Endothelial cell of umbilical vein (primary cell): ENCODE results near the gene THSD4. TPM values are rescaled to one million over a fixed set of nuclear protein-coding genes. Genes with fewer than 3 reads are reported as not detected.

Experiments
- BruUV-seq: library from RNA; stranded (reverse); fragments of 400-500 nt; replicated peaks from 2 replicates; lab custom pipeline; 2021; lab: Mats Ljungman, UMichigan
- CTCF ChIA-PET: fragments of 300-600, 350-600 bp; sonication (Branson Sonifier 250); formaldehyde crosslinking; loops from one replicate; lab custom pipeline; 2021; ENCODE audit warnings: antibody characterized with exemption, inconsistent platforms; lab: Charles Lee
- POLR2A ChIA-PET: fragments of 300-600, 350-600 bp; sonication (Branson Sonifier 250); formaldehyde crosslinking; loops from one replicate; lab custom pipeline; 2021; ENCODE audit warnings: antibody characterized with exemption, inconsistent platforms; lab: Charles Lee
- DNase-seq: peaks from one replicate; pipeline ENCODE4 v3.0.0-alpha.2; 2011; ENCODE audit warnings: low read depth, low spot score
- FAIRE-seq: peaks from 2 replicates; lab custom pipeline; 2011; peaks lifted over from hg19 to GRCh38; lab: Jason Lieb, UNC
- H2AFZ ChIP-seq: 2 replicates; pipeline ENCODE4 v1.6.0; 2012; ENCODE audit warnings: low read depth, low read length, control low read depth, inconsistent platforms
- H3K27ac ChIP-seq: 2 replicates; pipeline ENCODE4 v1.5.1; 2011; ENCODE audit warnings: low read depth, mild to moderate bottlenecking, control low read depth, low read length, moderate library complexity; ENCODE audit not compliant: insufficient read depth
- H3K27me3 ChIP-seq, 2 experiments: 2 replicates each; pipeline versions ENCODE4 v1.6.0 to v1.6.1; 2011; ENCODE audit warnings: low read length in 2 of 2, mixed read lengths in 1 of 2; ENCODE audit not compliant: control insufficient read depth in 2 of 2, insufficient read depth in 2 of 2
- H3K36me3 ChIP-seq, 2 experiments: 2 replicates in 1 of 2; 3 replicates in 1 of 2; pipeline ENCODE4 v1.5.1; 2011; ENCODE audit warnings: low read length in 2 of 2, mild to moderate bottlenecking in 1 of 2, moderate library complexity in 1 of 2; ENCODE audit not compliant: control insufficient read depth in 2 of 2, insufficient read depth in 2 of 2; ENCODE audit errors: extremely low read depth in 1 of 2
- H3K4me1 ChIP-seq: 3 replicates; pipeline ENCODE4 v1.5.1; 2011; ENCODE audit warnings: mild to moderate bottlenecking, low read length; ENCODE audit not compliant: control insufficient read depth, insufficient read depth; ENCODE audit errors: extremely low read depth
- H3K4me2 ChIP-seq: 2 replicates; pipeline ENCODE4 v1.6.1; 2011; ENCODE audit warnings: low read length, control low read depth, mixed read lengths; ENCODE audit not compliant: insufficient read depth
- H3K4me3 ChIP-seq, 3 experiments: fragments of 200-600 bp in 1 of 3; sonication (generic), shearing (Covaris generic) in 1 of 3; replicated peaks in 1 of 3; 2 replicates each; pipeline ENCODE4 v1.5.1; 2011 to 2016; ENCODE audit warnings: control low read depth in 3 of 3, low read length in 3 of 3, mild to moderate bottlenecking in 2 of 3, inconsistent platforms in 1 of 3, low read depth in 1 of 3, moderate library complexity in 1 of 3; ENCODE audit not compliant: insufficient read depth in 1 of 3
- H3K79me2 ChIP-seq: 2 replicates; pipeline ENCODE4 v1.6.0; 2012; ENCODE audit warnings: low read length, inconsistent platforms; ENCODE audit not compliant: control insufficient read depth, insufficient read depth
- H3K9ac ChIP-seq: replicated peaks from 2 replicates; pipeline ENCODE3; 2011; ENCODE audit warnings: low read length, control low read depth; ENCODE audit not compliant: insufficient read depth; ENCODE audit errors: extremely low read depth
- H3K9me1 ChIP-seq: replicated peaks from 3 replicates; pipeline ENCODE4 v1.6.0; 2011; ENCODE audit warnings: mild to moderate bottlenecking, low read length; ENCODE audit not compliant: control insufficient read depth, insufficient read depth; ENCODE audit errors: extremely low read depth
- H3K9me3 ChIP-seq: replicated peaks from 2 replicates; pipeline ENCODE4 v1.5.1; 2012; ENCODE audit warnings: low read length, inconsistent platforms; ENCODE audit not compliant: control insufficient read depth, insufficient read depth
- H4K20me1 ChIP-seq: replicated peaks from 2 replicates; pipeline ENCODE3; 2011; ENCODE audit warnings: mild to moderate bottlenecking, low read length; ENCODE audit not compliant: control insufficient read depth, insufficient read depth; ENCODE audit errors: extremely low read depth
- CTCF ChIP-seq, 2 donors: IDR thresholded peaks; 1 replicate in 1 of 2; 2 replicates in 1 of 2; pipeline ENCODE4 v1.5.1; 2011; ENCODE audit warnings: low read length in 2 of 2, mild to moderate bottlenecking in 2 of 2, moderate library complexity in 2 of 2, control low read depth in 1 of 2, inconsistent platforms in 1 of 2, low read depth in 1 of 2; ENCODE audit not compliant: insufficient read depth in 1 of 2; ENCODE audit errors: extremely low read depth in 1 of 2
- EZH2 ChIP-seq: IDR thresholded peaks from 2 replicates; pipeline ENCODE4 v1.6.1; 2012; ENCODE audit warnings: borderline replicate concordance, low read depth, mild to moderate bottlenecking, moderate library complexity, low read length, inconsistent platforms; ENCODE audit not compliant: severe bottlenecking
- FOS ChIP-seq: IDR thresholded peaks from 2 replicates; pipeline ENCODE4 v1.6.1; 2011; ENCODE audit warnings: mild to moderate bottlenecking, low read length, moderate library complexity, borderline replicate concordance; ENCODE audit not compliant: insufficient read depth
- GATA2 ChIP-seq: IDR thresholded peaks from 2 replicates; pipeline ENCODE4 v1.7.0; 2011; ENCODE audit warnings: low read depth, mild to moderate bottlenecking, moderate library complexity, mixed read lengths, low read length; ENCODE audit not compliant: insufficient read length, insufficient read depth
- JUN ChIP-seq: IDR thresholded peaks from 2 replicates; pipeline ENCODE4 v1.6.1; 2011; ENCODE audit warnings: borderline replicate concordance, low read depth; ENCODE audit not compliant: insufficient read length, insufficient read depth
- MAX ChIP-seq: IDR thresholded peaks from 2 replicates; pipeline ENCODE4 v1.6.1; 2011; ENCODE audit not compliant: insufficient read depth, insufficient read length
- MYC ChIP-seq: IDR thresholded peaks from one replicate; pipeline ENCODE4 v1.6.1; 2011; ENCODE audit warnings: mild to moderate bottlenecking, low read depth, low read length
- POLR2A ChIP-seq: IDR thresholded peaks from 2 replicates; pipeline ENCODE4 v1.6.1; 2012; ENCODE audit warnings: low read depth, mild to moderate bottlenecking, control low read depth, low read length
- POLR2AphosphoS5 ChIP-seq: IDR thresholded peaks from 2 replicates; pipeline ENCODE4 v1.6.1; 2012; ENCODE audit warnings: low read depth, mild to moderate bottlenecking, control low read depth, low read length, moderate library complexity; ENCODE audit not compliant: insufficient read depth
- dilution Hi-C: fragments of 300-500 bp; cut with MboI; formaldehyde crosslinking; loops from one replicate; pipeline ENCODE4 v1.15.0; 2019; ENCODE audit warnings: low sequenced_read_pairs; ENCODE audit not compliant: extremely low pct_ligation_motif_present
- intact Hi-C: fragments of 100-400 bp; cut with micrococcal nuclease; formaldehyde crosslinking; loops from one replicate; pipeline ENCODE4 v1.10.0; 2022
- polyA plus RNA-seq, 4 experiments: library from polyadenylated mRNA; depleted of rRNA in 3 of 4; stranded (reverse) in 3 of 4; unstranded in 1 of 4; fragments of >200 nt; gene quantifications; 2 replicates each; pipeline versions ENCODE4 v1.2.1 to v1.2.3, GENCODE V29; 2011 to 2012; ENCODE audit warnings: missing spikeins in 1 of 4
- total RNA-seq: library from RNA; stranded (reverse); gene quantifications from 2 replicates; pipeline ENCODE4 v1.2.3, GENCODE V29; 2021

The THSD4 gene
- total and polyA plus RNA-seq, 2 donors (not counting 3 experiments of a cell fraction or from before 2014, with no cell fraction given) = 9.9 to 25.4 TPM

GRCh38 chr15:71391421-71392088, 276.3 kb downstream of the THSD4 start:
- Histone ChIP-seq H3K4me2 (no peak overlapping the region), H3K36me3 (no peaks in the 10 kb centered on the region), H3K9me1 (no peaks in the 10 kb centered on the region), H3K9ac (no peak overlapping the region), H3K4me1 (peaks cover 5% of the 10 kb centered on the region), H4K20me1 (no peaks in the 10 kb centered on the region), H2AFZ (no peak overlapping the region), H3K27me3 (no peaks in the 10 kb centered on the region), H3K27ac (no peak overlapping the region), H3K79me2 (no peaks in the 10 kb centered on the region), H3K9me3 (no peaks in the 10 kb centered on the region), H3K4me3 (no peak overlapping the region)
- ChIA-PET POLR2A (no interaction called here), CTCF (interaction anchor here (1.8 to 2.0 kb wide), 2 partner anchors 11 to 49 kb away, joined by 5 to 7 read pairs; no protein-coding TSS in a partner anchor)
- TF ChIP-seq MYC = no peak
- TF ChIP-seq MAX = no peak
- TF ChIP-seq FOS = no peak
- TF ChIP-seq POLR2AphosphoS5 = no peak
- no peak for TF ChIP-seq CTCF (IDR thresholded peaks at IDR 0.05; ENCODE audit: extremely low read depth in 1 of 2, insufficient read depth in 1 of 2, low read depth in 1 of 2, low read length in 2 of 2)
- no peak for TF ChIP-seq JUN
- no peak for TF ChIP-seq POLR2A
- no peak for TF ChIP-seq EZH2
- TF ChIP-seq GATA2 = no peak
- FAIRE-seq = no peak
- no peak for DNase-seq
- intact Hi-C loops = no loop called here
- dilution Hi-C loops = no loop called here
- BruUV-seq = no TSS peak
